K562 (cell line): Measurements from ENCODE around the gene CDT1. TPM values are rescaled to one million over a fixed set of nuclear protein-coding genes. Genes with fewer than 3 reads are reported as not detected.

Source experiments
- BRF1 ChIP-seq: IDR thresholded peaks from 3 replicates; pipeline ENCODE4 v1.6.1; 2011; ENCODE audit warnings: borderline replicate concordance, mild to moderate bottlenecking; ENCODE audit not compliant: insufficient read length; ENCODE audit errors: extremely low read depth
- CC2D1A ChIP-seq: fragments of 450-650 bp; IDR thresholded peaks from 2 replicates; pipeline ENCODE4 v1.6.1; 2017; ENCODE audit warnings: mild to moderate bottlenecking
- ELF4 ChIP-seq: fragments of 450-650 bp; formaldehyde crosslinking; IDR thresholded peaks from 2 replicates; pipeline ENCODE4 v1.4.0; 2022; ENCODE audit warnings: missing genetic modification characterization
- ETV6 ChIP-seq, 3 experiments: fragments of 150-350 bp in 1 of 3; sonication (generic) in 1 of 3; formaldehyde crosslinking in 1 of 3; IDR thresholded peaks; 2 replicates each; pipeline versions ENCODE4 v1.6.1 to v1.8.0; 2014 to 2022; ENCODE audit warnings: borderline replicate concordance in 2 of 3, low read depth in 2 of 3, antibody characterized with exemption in 1 of 3, low read length in 1 of 3, mild to moderate bottlenecking in 1 of 3, missing genetic modification reagents in 1 of 3
- FOXA1 ChIP-seq: fragments of 450-650 bp; IDR thresholded peaks from 2 replicates; pipeline ENCODE4 v1.6.1; 2016; ENCODE audit warnings: mild to moderate bottlenecking, borderline replicate concordance
- HDAC3 ChIP-seq: fragments of 450-650 bp; IDR thresholded peaks from 2 replicates; pipeline ENCODE4 v1.6.1; 2018; ENCODE audit warnings: borderline replicate concordance, mild to moderate bottlenecking, moderate library complexity; ENCODE audit not compliant: partially characterized antibody
- HNRNPUL1 ChIP-seq: fragments of 200-400 bp; formaldehyde crosslinking; IDR thresholded peaks from 2 replicates; pipeline ENCODE4 v1.6.1; 2017; ENCODE audit warnings: low read length
- JUND ChIP-seq, 2 experiments: IDR thresholded peaks; 2 replicates in 1 of 2; 3 replicates in 1 of 2; pipeline ENCODE4 v1.6.1; 2011; ENCODE audit warnings: borderline replicate concordance in 2 of 2, low read depth in 2 of 2, low read length in 2 of 2, improper control_type of control experiment in 1 of 2, missing biosample characterization in 1 of 2, missing genetic modification characterization in 1 of 2, missing genetic modification reagents in 1 of 2
- KDM1A ChIP-seq, 2 experiments: fragments of 450-650 bp; IDR thresholded peaks; 2 replicates each; pipeline ENCODE4 v1.6.1; 2016; ENCODE audit warnings: mild to moderate bottlenecking in 2 of 2
- KLF1 ChIP-seq: fragments of 450-650 bp; IDR thresholded peaks from 2 replicates; pipeline ENCODE4 v1.6.1; 2016; ENCODE audit warnings: missing genetic modification characterization, missing compliant biosample characterization
- NR4A1 ChIP-seq, 2 experiments: fragments of 250-450 bp in 1 of 2; fragments of 450-650 bp in 1 of 2; sonication (Bioruptor Pico) in 1 of 2; IDR thresholded peaks; 2 replicates each; pipeline versions ENCODE4 v1.4.0 to v1.6.1; 2016 to 2020; ENCODE audit warnings: mild to moderate bottlenecking in 2 of 2, missing compliant biosample characterization in 1 of 2, missing genetic modification characterization in 1 of 2, moderate library complexity in 1 of 2
- PHF21A ChIP-seq: fragments of 450-650 bp; IDR thresholded peaks from 2 replicates; pipeline ENCODE4 v1.6.1; 2017; ENCODE audit warnings: low read depth, borderline replicate concordance
- PRMT5 ChIP-seq: sonication (generic); formaldehyde crosslinking; IDR thresholded peaks from 2 replicates; pipeline ENCODE4 v1.5.0; 2020; ENCODE audit warnings: missing genetic modification reagents
- SOX6 ChIP-seq: fragments of 450-650 bp; IDR thresholded peaks from 2 replicates; pipeline ENCODE4 v1.6.1; 2014; ENCODE audit warnings: mild to moderate bottlenecking
- TCF3 ChIP-seq: sonication (generic); formaldehyde crosslinking; IDR thresholded peaks from 2 replicates; pipeline ENCODE4 v1.4.0; 2020; ENCODE audit warnings: mild to moderate bottlenecking, missing genetic modification reagents
- XRCC4 ChIP-seq: IDR thresholded peaks from one replicate; pipeline ENCODE4 v1.6.1; 2011; ENCODE audit not compliant: insufficient read depth, insufficient read length; ENCODE audit errors: extremely low read depth
- ZFP30 ChIP-seq: fragments of 250-450 bp; sonication (Bioruptor Pico); IDR thresholded peaks from 2 replicates; pipeline ENCODE4 v1.8.0; 2022; ENCODE audit warnings: moderate library complexity, mild to moderate bottlenecking, inconsistent platforms, borderline replicate concordance
- ZNF124 ChIP-seq: sonication (generic); formaldehyde crosslinking; IDR thresholded peaks from 2 replicates; pipeline ENCODE4 v1.8.1; 2022; ENCODE audit warnings: missing genetic modification reagents
- ZNF217 ChIP-seq: sonication (generic); formaldehyde crosslinking; IDR thresholded peaks from 2 replicates; pipeline ENCODE4 v1.8.0; 2022; ENCODE audit warnings: mild to moderate bottlenecking, missing genetic modification reagents
- ZNF668 ChIP-seq: fragments of 250-450 bp; sonication (Bioruptor Pico); IDR thresholded peaks from 2 replicates; pipeline ENCODE4 v1.8.0; 2022; ENCODE audit warnings: mild to moderate bottlenecking, inconsistent platforms
- polyA plus RNA-seq, 8 experiments: library from polyadenylated mRNA; depleted of rRNA in 4 of 8; stranded (reverse) in 5 of 8; unstranded in 3 of 8; fragments of >200 nt; fragmentation: Nextera tagmentation in 2 of 8; fragmentation: Illumina TruSeq in 1 of 8; extraction: Ambion mirVana in 2 of 8; extraction: Trizol in 1 of 8; gene quantifications; 2 replicates each; pipeline versions ENCODE4 v1.2.1 to v1.2.3, GENCODE V29; 2011 to 2014; ENCODE audit warnings: inconsistent platforms in 1 of 8, missing spikeins in 1 of 8
- total RNA-seq, 7 experiments: library from RNA; depleted of rRNA in 6 of 7; stranded (reverse); fragments of >200 nt in 6 of 7; fragmentation: Illumina TruSeq in 2 of 7; extraction: Trizol in 2 of 7; gene quantifications; 2 replicates each; pipeline versions ENCODE4 v1.2.1 to v1.2.3, GENCODE V29; 2011 to 2021; ENCODE audit warnings: low replicate concordance in 1 of 7
- TF ChIP-seq, protein P1 (sequence below): fragments of 200-800 bp; sonication (Bioruptor generic); IDR thresholded peaks from 2 replicates; pipeline ENCODE4 v1.6.1; 2017; ENCODE audit warnings: missing genetic modification characterization, missing compliant biosample characterization
- TF ChIP-seq, protein P2 (sequence below), 2 experiments: fragments of 200-800 bp in 1 of 2; sonication (Bioruptor generic) in 1 of 2; sonication (generic) in 1 of 2; formaldehyde crosslinking in 1 of 2; IDR thresholded peaks in 1 of 2; conservative IDR thresholded peaks in 1 of 2; 2 replicates each; pipeline versions ENCODE4 v1.5.0 to v1.6.1; 2016 to 2020; ENCODE audit warnings: missing compliant biosample characterization in 1 of 2, missing genetic modification characterization in 1 of 2, missing genetic modification reagents in 1 of 2
- TF ChIP-seq, protein P3 (sequence below): sonication (generic); formaldehyde crosslinking; IDR thresholded peaks from 2 replicates; pipeline ENCODE4 v1.8.0; 2022; ENCODE audit warnings: mild to moderate bottlenecking, missing genetic modification reagents

The CDT1 gene
- total and polyA plus RNA-seq, 9 of the 15 experiments (the other 6 are each of a cell fraction or from before 2014, with no cell fraction given), result 0.92 to 178 (median 14.2) TPM

DNA sequence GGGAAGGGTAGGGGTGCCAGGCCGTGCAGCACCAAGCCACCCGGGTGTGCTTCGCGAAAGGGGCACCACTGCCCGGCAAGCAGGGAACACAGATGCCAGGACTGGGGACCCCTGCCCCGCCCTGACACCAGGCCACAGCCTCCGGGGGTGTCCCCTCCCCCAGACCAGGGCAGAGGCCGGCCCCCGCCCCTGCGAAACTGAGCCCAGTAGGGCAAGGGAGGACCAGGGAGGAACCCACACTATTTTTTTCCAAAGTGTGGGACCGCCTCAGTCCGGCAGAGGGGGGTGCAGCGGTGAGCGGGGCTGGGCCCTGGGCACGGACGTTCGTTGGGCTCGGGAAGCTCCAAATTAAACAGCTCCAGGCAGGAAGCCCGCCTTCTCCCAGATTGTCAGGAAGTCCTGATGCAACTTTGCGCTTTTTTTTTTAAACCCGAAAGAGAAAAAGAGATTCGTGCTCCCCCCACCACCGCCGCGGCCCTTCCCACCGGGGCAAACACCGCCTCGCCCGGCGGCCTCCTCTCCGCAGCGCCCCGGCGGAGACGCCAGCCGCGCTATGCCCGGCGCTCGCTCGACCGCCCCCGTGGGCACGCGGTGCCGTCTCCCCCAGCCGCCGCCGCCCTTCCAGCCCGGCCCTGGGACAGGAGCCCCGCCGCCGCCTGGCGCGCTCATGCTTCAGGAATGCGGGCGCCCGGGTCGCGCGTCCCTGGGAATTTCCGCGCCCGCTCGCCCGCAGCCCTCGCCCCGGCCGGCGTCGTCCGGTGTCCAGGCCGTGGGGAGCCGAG is 19.3 kb upstream of the CDT1 start (continued):
- TF ChIP-seq ETV6 (IDR thresholded peaks at IDR 0.05; ENCODE audit: borderline replicate concordance in 1 of 2, low read depth in 2 of 2, low read length in 1 of 2), result no peak
- TF ChIP-seq ETV6 (CRISPR knock-in tag; IDR thresholded peaks at IDR 0.05; ENCODE audit: borderline replicate concordance), result peak; percentile 67; the same call in 1 of the 2 replicates
- no peak for TF ChIP-seq ZFP30 (CRISPR knock-in tag)
- TF ChIP-seq, protein P1, sequence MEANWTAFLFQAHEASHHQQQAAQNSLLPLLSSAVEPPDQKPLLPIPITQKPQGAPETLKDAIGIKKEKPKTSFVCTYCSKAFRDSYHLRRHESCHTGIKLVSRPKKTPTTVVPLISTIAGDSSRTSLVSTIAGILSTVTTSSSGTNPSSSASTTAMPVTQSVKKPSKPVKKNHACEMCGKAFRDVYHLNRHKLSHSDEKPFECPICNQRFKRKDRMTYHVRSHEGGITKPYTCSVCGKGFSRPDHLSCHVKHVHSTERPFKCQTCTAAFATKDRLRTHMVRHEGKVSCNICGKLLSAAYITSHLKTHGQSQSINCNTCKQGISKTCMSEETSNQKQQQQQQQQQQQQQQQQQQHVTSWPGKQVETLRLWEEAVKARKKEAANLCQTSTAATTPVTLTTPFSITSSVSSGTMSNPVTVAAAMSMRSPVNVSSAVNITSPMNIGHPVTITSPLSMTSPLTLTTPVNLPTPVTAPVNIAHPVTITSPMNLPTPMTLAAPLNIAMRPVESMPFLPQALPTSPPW, result peak; percentile 69
- no peak for TF ChIP-seq PRMT5 (CRISPR knock-in tag)
- 0 out of 2 replicates have a peak, but pooled peaks have one; percentile 3 for TF ChIP-seq JUND (IDR thresholded peaks at IDR 0.05; ENCODE audit: borderline replicate concordance, low read depth, low read length)
- no peak; the same call in 2 of the 3 replicates for TF ChIP-seq JUND (tag; IDR thresholded peaks at IDR 0.05; ENCODE audit: borderline replicate concordance, low read depth, low read length)
- 0 out of 2 replicates have a peak, but pooled peaks have one; percentile 8 for TF ChIP-seq PHF21A
- no peak for TF ChIP-seq HNRNPUL1
- peak; percentile 38; the same call in 1 of the 2 replicates for TF ChIP-seq CC2D1A
- TF ChIP-seq HDAC3, result no peak
- no peak for TF ChIP-seq ZNF668 (CRISPR knock-in tag)
- TF ChIP-seq SOX6, result no peak
- no peak for TF ChIP-seq KDM1A (IDR thresholded peaks at IDR 0.05)
- TF ChIP-seq, protein P2, sequence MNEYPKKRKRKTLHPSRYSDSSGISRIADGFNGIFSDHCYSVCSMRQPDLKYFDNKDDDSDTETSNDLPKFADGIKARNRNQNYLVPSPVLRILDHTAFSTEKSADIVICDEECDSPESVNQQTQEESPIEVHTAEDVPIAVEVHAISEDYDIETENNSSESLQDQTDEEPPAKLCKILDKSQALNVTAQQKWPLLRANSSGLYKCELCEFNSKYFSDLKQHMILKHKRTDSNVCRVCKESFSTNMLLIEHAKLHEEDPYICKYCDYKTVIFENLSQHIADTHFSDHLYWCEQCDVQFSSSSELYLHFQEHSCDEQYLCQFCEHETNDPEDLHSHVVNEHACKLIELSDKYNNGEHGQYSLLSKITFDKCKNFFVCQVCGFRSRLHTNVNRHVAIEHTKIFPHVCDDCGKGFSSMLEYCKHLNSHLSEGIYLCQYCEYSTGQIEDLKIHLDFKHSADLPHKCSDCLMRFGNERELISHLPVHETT (CRISPR knock-in tag; conservative IDR thresholded peaks at IDR 0.05 in 1 of 2, IDR thresholded peaks at IDR 0.05 in 1 of 2), result no peak
- no peak for TF ChIP-seq ELF4 (CRISPR knock-in tag)
- no peak for TF ChIP-seq FOXA1
- TF ChIP-seq, protein P3, sequence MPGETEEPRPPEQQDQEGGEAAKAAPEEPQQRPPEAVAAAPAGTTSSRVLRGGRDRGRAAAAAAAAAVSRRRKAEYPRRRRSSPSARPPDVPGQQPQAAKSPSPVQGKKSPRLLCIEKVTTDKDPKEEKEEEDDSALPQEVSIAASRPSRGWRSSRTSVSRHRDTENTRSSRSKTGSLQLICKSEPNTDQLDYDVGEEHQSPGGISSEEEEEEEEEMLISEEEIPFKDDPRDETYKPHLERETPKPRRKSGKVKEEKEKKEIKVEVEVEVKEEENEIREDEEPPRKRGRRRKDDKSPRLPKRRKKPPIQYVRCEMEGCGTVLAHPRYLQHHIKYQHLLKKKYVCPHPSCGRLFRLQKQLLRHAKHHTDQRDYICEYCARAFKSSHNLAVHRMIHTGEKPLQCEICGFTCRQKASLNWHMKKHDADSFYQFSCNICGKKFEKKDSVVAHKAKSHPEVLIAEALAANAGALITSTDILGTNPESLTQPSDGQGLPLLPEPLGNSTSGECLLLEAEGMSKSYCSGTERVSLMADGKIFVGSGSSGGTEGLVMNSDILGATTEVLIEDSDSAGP (CRISPR knock-in tag), result no peak
- no peak for TF ChIP-seq XRCC4
- no peak for TF ChIP-seq BRF1
- TF ChIP-seq NR4A1 (CRISPR knock-in tag; IDR thresholded peaks at IDR 0.05), result no peak
- no peak for TF ChIP-seq NR4A1 (tag; IDR thresholded peaks at IDR 0.05)
- no peak for TF ChIP-seq TCF3 (CRISPR knock-in tag)
- no peak for TF ChIP-seq ZNF124 (CRISPR knock-in tag)
- no peak for TF ChIP-seq ZNF217 (CRISPR knock-in tag)
- no peak for TF ChIP-seq KLF1 (tag)
